ENCODE measurements around the gene TRPM5.

The TRPM5 gene

GRCh38 chr11:2448661-2449547 is 4.6 kb upstream of the TRPM5 start:
- H3K9me3 ChIP-seq (replicated peaks; ENCODE audit: low read length) = no peaks in the 10 kb centered on the region
- H3K4me2 ChIP-seq (ENCODE audit: low read length) = no peak overlapping the region
- H3K36me3 ChIP-seq (ENCODE audit: insufficient read depth, low read length) = no peaks in the 10 kb centered on the region
- no peaks in the 10 kb centered on the region for H3K4me1 ChIP-seq (ENCODE audit: control insufficient read depth, insufficient read depth, low read length)
- H3K4me3 ChIP-seq (ENCODE audit: low read length) = no peak overlapping the region
- no peak overlapping the region for H3K9ac ChIP-seq (ENCODE audit: low read depth, low read length)
- peaks cover 80% of the 10 kb centered on the region for H3K27me3 ChIP-seq (ENCODE audit: control insufficient read depth, insufficient read depth, low read length)

- H3K9me3 ChIP-seq (replicated peaks; ENCODE audit: low read length) = no peaks in the 10 kb centered on the region
- H3K4me2 ChIP-seq (ENCODE audit: low read length) = no peak overlapping the region
- no peak overlapping the region for H3K4me3 ChIP-seq (ENCODE audit: low read length)
- no peaks in the 10 kb centered on the region for H3K36me3 ChIP-seq (ENCODE audit: insufficient read depth, low read length)
- H3K9ac ChIP-seq (ENCODE audit: low read depth, low read length) = no peak overlapping the region
- no peaks in the 10 kb centered on the region for H3K4me1 ChIP-seq (ENCODE audit: control insufficient read depth, insufficient read depth, low read length)
- peaks cover 80% of the 10 kb centered on the region for H3K27me3 ChIP-seq (ENCODE audit: control insufficient read depth, insufficient read depth, low read length)
Observed at GRCh38 chr11:2447951-2448650, 3.8 kb upstream of the TRPM5 start.

GRCh38 chr11:2447253-2447950 is 3.1 kb upstream of the TRPM5 start:
- H3K27me3 ChIP-seq (ENCODE audit: control insufficient read depth, insufficient read depth, low read length) = peaks cover 82% of the 10 kb centered on the region
- no peak overlapping the region for H3K4me2 ChIP-seq (ENCODE audit: low read length)
- H3K4me1 ChIP-seq (ENCODE audit: control insufficient read depth, insufficient read depth, low read length) = no peaks in the 10 kb centered on the region
- H3K36me3 ChIP-seq (ENCODE audit: insufficient read depth, low read length) = no peaks in the 10 kb centered on the region
- H3K9ac ChIP-seq (ENCODE audit: low read depth, low read length) = no peak overlapping the region
- H3K4me3 ChIP-seq (ENCODE audit: low read length) = no peak overlapping the region
- no peaks in the 10 kb centered on the region for H3K9me3 ChIP-seq (replicated peaks; ENCODE audit: low read length)

- H3K9ac ChIP-seq (ENCODE audit: low read depth, low read length) = no peak overlapping the region
- no peak overlapping the region for H3K4me3 ChIP-seq (ENCODE audit: low read length)
- no peaks in the 10 kb centered on the region for H3K9me3 ChIP-seq (replicated peaks; ENCODE audit: low read length)
- no peaks in the 10 kb centered on the region for H3K36me3 ChIP-seq (ENCODE audit: insufficient read depth, low read length)
- H3K4me1 ChIP-seq (ENCODE audit: control insufficient read depth, insufficient read depth, low read length) = no peaks in the 10 kb centered on the region
- H3K4me2 ChIP-seq (ENCODE audit: low read length) = no peak overlapping the region
- H3K27me3 ChIP-seq (ENCODE audit: control insufficient read depth, insufficient read depth, low read length) = peaks cover 79% of the 10 kb centered on the region
Observed at GRCh38 chr11:2446590-2447252, 2.4 kb upstream of the TRPM5 start.

- Histone ChIP-seq H3K9ac (ENCODE audit: low read depth, low read length) (no peak overlapping the region), H3K4me3 (ENCODE audit: low read length) (no peak overlapping the region), H3K4me1 (ENCODE audit: control insufficient read depth, insufficient read depth, low read length) (no peaks in the 10 kb centered on the region)
Observed at GRCh38 chr11:2445746-2446551, 1.6 kb upstream of the TRPM5 start.

GRCh38 chr11:2444821-2445745 is 769 bp upstream of the TRPM5 start, which contains the start of gene KCNQ1:
KCNQ1 (plus strand) TSS chr11:2445008; CDS start chr11:2445099, 91 bp downstream.
- Histone ChIP-seq H3K27me3 (ENCODE audit: control insufficient read depth, insufficient read depth, low read length) (peaks cover 66% of the 10 kb centered on the region), H3K9ac (ENCODE audit: low read depth, low read length) (no peak within 1 kb of the TSS), H3K4me2 (ENCODE audit: low read length) (peak within 1 kb of the TSS; percentile 20), H3K9me3 (replicated peaks; ENCODE audit: low read length) (no peaks in the 10 kb centered on the region), H3K4me1 (ENCODE audit: control insufficient read depth, insufficient read depth, low read length) (no peaks in the 10 kb centered on the region), H3K36me3 (ENCODE audit: insufficient read depth, low read length) (no peaks in the 10 kb centered on the region), H3K4me3 (ENCODE audit: low read length) (no peak within 1 kb of the TSS)

More at GRCh38 chr11:2445746-2446551, 1.6 kb upstream of the TRPM5 start:
- no peaks in the 10 kb centered on the region for H3K9me3 ChIP-seq (replicated peaks; ENCODE audit: low read length)
- H3K27me3 ChIP-seq (ENCODE audit: control insufficient read depth, insufficient read depth, low read length) = peaks cover 72% of the 10 kb centered on the region
- no peak overlapping the region for H3K4me2 ChIP-seq (ENCODE audit: low read length)
- H3K36me3 ChIP-seq (ENCODE audit: insufficient read depth, low read length) = no peaks in the 10 kb centered on the region

GRCh38 chr11:2443406-2443805 is 908 bp downstream of the TRPM5 start:
- H3K9ac ChIP-seq (ENCODE audit: low read depth, low read length) = no peak overlapping the region
- H3K4me2 ChIP-seq (ENCODE audit: low read length) = no peak overlapping the region
- no peaks in the 10 kb centered on the region for H3K36me3 ChIP-seq (ENCODE audit: insufficient read depth, low read length)
- peaks cover 59% of the 10 kb centered on the region for H3K27me3 ChIP-seq (ENCODE audit: control insufficient read depth, insufficient read depth, low read length)
- H3K4me1 ChIP-seq (ENCODE audit: control insufficient read depth, insufficient read depth, low read length) = no peaks in the 10 kb centered on the region
- H3K4me3 ChIP-seq (ENCODE audit: low read length) = no peak overlapping the region
- no peaks in the 10 kb centered on the region for H3K9me3 ChIP-seq (replicated peaks; ENCODE audit: low read length)

- H3K9ac ChIP-seq (ENCODE audit: low read depth, low read length) = no peak overlapping the region
- peaks cover 55% of the 10 kb centered on the region for H3K27me3 ChIP-seq (ENCODE audit: control insufficient read depth, insufficient read depth, low read length)
Observed at GRCh38 chr11:2442589-2442988, 1.7 kb downstream of the TRPM5 start.

GRCh38 chr11:2441171-2441570 is 3.1 kb downstream of the TRPM5 start:
- H3K27me3 ChIP-seq (ENCODE audit: control insufficient read depth, insufficient read depth, low read length) = peaks cover 50% of the 10 kb centered on the region
- no peak overlapping the region for H3K4me2 ChIP-seq (ENCODE audit: low read length)

More at GRCh38 chr11:2442589-2442988, 1.7 kb downstream of the TRPM5 start:
- Histone ChIP-seq H3K4me2 (ENCODE audit: low read length) (no peak overlapping the region), H3K9me3 (replicated peaks; ENCODE audit: low read length) (no peaks in the 10 kb centered on the region), H3K36me3 (ENCODE audit: insufficient read depth, low read length) (no peaks in the 10 kb centered on the region), H3K4me3 (ENCODE audit: low read length) (no peak overlapping the region), H3K4me1 (ENCODE audit: control insufficient read depth, insufficient read depth, low read length) (no peaks in the 10 kb centered on the region)

GRCh38 chr11:2440646-2441045 is 3.7 kb downstream of the TRPM5 start:
- Histone ChIP-seq H3K9me3 (replicated peaks; ENCODE audit: low read length) (no peaks in the 10 kb centered on the region), H3K9ac (ENCODE audit: low read depth, low read length) (no peak overlapping the region), H3K4me1 (ENCODE audit: control insufficient read depth, insufficient read depth, low read length) (no peaks in the 10 kb centered on the region), H3K27me3 (ENCODE audit: control insufficient read depth, insufficient read depth, low read length) (peaks cover 51% of the 10 kb centered on the region), H3K4me2 (ENCODE audit: low read length) (no peak overlapping the region), H3K4me3 (ENCODE audit: low read length) (no peak overlapping the region), H3K36me3 (ENCODE audit: insufficient read depth, low read length) (no peaks in the 10 kb centered on the region)

More at GRCh38 chr11:2441171-2441570, 3.1 kb downstream of the TRPM5 start:
- H3K4me1 ChIP-seq (ENCODE audit: control insufficient read depth, insufficient read depth, low read length) = no peaks in the 10 kb centered on the region
- no peak overlapping the region for H3K9ac ChIP-seq (ENCODE audit: low read depth, low read length)
- no peaks in the 10 kb centered on the region for H3K36me3 ChIP-seq (ENCODE audit: insufficient read depth, low read length)
- H3K9me3 ChIP-seq (replicated peaks; ENCODE audit: low read length) = no peaks in the 10 kb centered on the region
- no peak overlapping the region for H3K4me3 ChIP-seq (ENCODE audit: low read length)
